HepG2 (cell line): Measurements from ENCODE around the gene GSTM1. TPM values are rescaled to one million over a fixed set of nuclear protein-coding genes. Genes with fewer than 3 reads are reported as not detected.

Source experiments
- AGO2 ChIP-seq: fragments of 200-400 bp; formaldehyde crosslinking; optimal IDR thresholded peaks from 2 replicates; pipeline ENCODE3; 2017; ENCODE audit warnings: mild to moderate bottlenecking, low read depth, low read length, moderate library complexity
- CENPT ChIP-seq: sonication (generic); formaldehyde crosslinking; IDR thresholded peaks from 2 replicates; pipeline ENCODE4 v1.8.0; 2022; ENCODE audit warnings: low read depth, mild to moderate bottlenecking, moderate library complexity, missing genetic modification reagents
- E2F2 ChIP-seq: sonication (generic); formaldehyde crosslinking; IDR thresholded peaks from 2 replicates; pipeline ENCODE4 v1.4.0; 2020; ENCODE audit warnings: missing genetic modification reagents, borderline replicate concordance
- FOXJ3 ChIP-seq: sonication (generic); formaldehyde crosslinking; IDR thresholded peaks from 2 replicates; pipeline ENCODE4 v1.4.0; 2020; ENCODE audit warnings: missing genetic modification reagents, mild to moderate bottlenecking, borderline replicate concordance
- FOXP1 ChIP-seq, 2 experiments: fragments of 450-650 bp in 1 of 2; IDR thresholded peaks; 2 replicates each; pipeline ENCODE4 v1.6.1; 2017 to 2018; ENCODE audit warnings: antibody characterized with exemption in 1 of 2
- HMG20B ChIP-seq: conservative IDR thresholded peaks from 2 replicates; pipeline ENCODE4 v1.6.1; 2016; ENCODE audit warnings: missing genetic modification reagents, missing compliant biosample characterization
- HNRNPK ChIP-seq: fragments of 200-400 bp; formaldehyde crosslinking; IDR thresholded peaks from 2 replicates; pipeline ENCODE4 v1.6.1; 2018; ENCODE audit warnings: low read length, low read depth, moderate library complexity, mild to moderate bottlenecking; ENCODE audit not compliant: poor library complexity, severe bottlenecking
- HNRNPLL ChIP-seq: fragments of 200-400 bp; formaldehyde crosslinking; IDR thresholded peaks from 2 replicates; pipeline ENCODE4 v1.6.1; 2017; ENCODE audit warnings: mild to moderate bottlenecking, low read depth, low read length; ENCODE audit not compliant: poor library complexity, severe bottlenecking
- HOXD1 ChIP-seq: sonication (generic); formaldehyde crosslinking; IDR thresholded peaks from 2 replicates; pipeline ENCODE4 v1.5.0; 2020; ENCODE audit warnings: missing genetic modification reagents
- IRF2 ChIP-seq: IDR thresholded peaks from 2 replicates; pipeline ENCODE4 v1.6.1; 2018; ENCODE audit warnings: missing genetic modification reagents, missing compliant biosample characterization
- MLX ChIP-seq: IDR thresholded peaks from 2 replicates; pipeline ENCODE4 v1.6.1; 2016
- MTF2 ChIP-seq: sonication (generic); formaldehyde crosslinking; IDR thresholded peaks from 2 replicates; pipeline ENCODE4 v1.5.0; 2020; ENCODE audit warnings: missing genetic modification reagents, borderline replicate concordance
- STAT5B ChIP-seq: sonication (generic); formaldehyde crosslinking; IDR thresholded peaks from 2 replicates; pipeline ENCODE4 v1.4.0; 2020; ENCODE audit warnings: missing genetic modification reagents
- THYN1 ChIP-seq: sonication (generic); formaldehyde crosslinking; IDR thresholded peaks from 2 replicates; pipeline ENCODE4 v1.8.1; 2023; ENCODE audit warnings: low read depth, mild to moderate bottlenecking, moderate library complexity, missing genetic modification reagents, borderline replicate concordance
- ZEB1 ChIP-seq: IDR thresholded peaks from 2 replicates; pipeline ENCODE4 v1.6.1; 2012; ENCODE audit warnings: mild to moderate bottlenecking, low read depth, inconsistent platforms; ENCODE audit not compliant: insufficient replicate concordance
- ZFP36L2 ChIP-seq: sonication (generic); formaldehyde crosslinking; IDR thresholded peaks from 2 replicates; pipeline ENCODE4 v1.4.0; 2020; ENCODE audit warnings: missing genetic modification reagents
- ZNF276 ChIP-seq: sonication (generic); formaldehyde crosslinking; IDR thresholded peaks from 2 replicates; pipeline ENCODE4 v1.4.0; 2020; ENCODE audit warnings: mild to moderate bottlenecking, low read depth, missing genetic modification reagents
- ZNF30 ChIP-seq: sonication (generic); formaldehyde crosslinking; IDR thresholded peaks from 2 replicates; pipeline ENCODE4 v1.5.0; 2020; ENCODE audit warnings: mild to moderate bottlenecking, missing genetic modification reagents
- polyA plus RNA-seq, 8 experiments: library from polyadenylated mRNA; depleted of rRNA in 3 of 8; stranded (reverse) in 7 of 8; unstranded in 1 of 8; fragments of >200 nt; fragmentation: Illumina TruSeq in 4 of 8; extraction: Trizol in 4 of 8; gene quantifications; 2 replicates each; pipeline versions ENCODE4 v1.2.1 to v1.2.3, GENCODE V29; 2011 to 2016; ENCODE audit warnings: low read depth in 4 of 8, missing spikeins in 1 of 8, mixed read lengths in 1 of 8; ENCODE audit not compliant: insufficient read depth in 1 of 8
- total RNA-seq, 5 experiments: library from RNA; depleted of rRNA; stranded (reverse); fragments of >200 nt; fragmentation: Illumina TruSeq; extraction: Trizol; gene quantifications; 2 replicates each; pipeline ENCODE4 v1.2.3, GENCODE V29; 2016; ENCODE audit warnings: low read depth in 1 of 5
- TF ChIP-seq, protein P1 (sequence below): IDR thresholded peaks from 2 replicates; pipeline ENCODE4 v1.6.1; 2016; ENCODE audit warnings: low read depth, control low read depth
- TF ChIP-seq, protein P2 (sequence below): IDR thresholded peaks from 2 replicates; pipeline ENCODE4 v1.6.1; 2016
- TF ChIP-seq, protein P3 (sequence below): sonication (generic); formaldehyde crosslinking; IDR thresholded peaks from 2 replicates; pipeline ENCODE4 v1.4.0; 2020; ENCODE audit warnings: mild to moderate bottlenecking, missing genetic modification reagents

Gene GSTM1
- total and polyA plus RNA-seq, 2 of the 13 experiments (the other 11 are each of a cell fraction or from before 2014, with no cell fraction given), result 0.42 TPM; not detected in 1

DNA sequence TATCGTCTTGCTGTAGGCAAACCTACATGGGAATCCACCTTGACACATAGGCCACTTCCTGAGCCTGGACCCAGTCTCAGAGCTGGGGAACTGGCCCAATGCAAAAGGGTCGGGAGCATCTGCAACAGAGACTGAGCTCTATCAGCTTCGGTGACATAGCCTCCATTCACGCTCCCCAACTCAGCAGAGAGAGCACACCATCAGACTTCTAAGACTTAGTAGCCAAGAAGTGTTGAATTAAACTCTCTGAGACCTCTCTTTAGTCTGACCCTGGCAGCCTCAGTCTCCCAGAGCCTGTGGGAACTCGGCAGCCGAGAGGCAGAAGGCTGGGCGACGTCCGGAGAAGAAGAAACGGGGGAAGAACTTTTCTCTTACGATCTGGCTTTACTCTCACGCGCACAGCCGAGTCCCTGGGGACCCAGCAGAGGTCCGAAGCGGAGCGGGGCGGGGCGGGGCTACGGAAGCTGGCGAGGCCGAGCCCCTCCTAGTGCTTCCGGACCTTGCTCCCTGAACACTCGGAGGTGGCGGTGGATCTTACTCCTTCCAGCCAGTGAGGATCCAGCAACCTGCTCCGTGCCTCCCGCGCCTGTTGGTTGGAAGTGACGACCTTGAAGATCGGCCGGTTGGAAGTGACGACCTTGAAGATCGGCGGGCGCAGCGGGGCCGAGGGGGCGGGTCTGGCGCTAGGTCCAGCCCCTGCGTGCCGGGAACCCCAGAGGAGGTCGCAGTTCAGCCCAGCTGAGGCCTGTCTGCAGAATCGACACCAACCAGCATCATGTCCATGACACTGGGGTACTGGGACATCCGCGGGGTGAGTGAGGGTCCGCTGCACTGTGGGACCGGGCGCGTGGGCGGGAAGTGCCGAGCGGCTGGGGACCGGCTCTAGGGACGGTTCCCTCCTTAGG is 31.8 kb upstream of the GSTM1 start, which contains the start of gene GSTM4 (continued):
- TF ChIP-seq STAT5B (CRISPR knock-in tag) (no peak), ZNF276 (CRISPR knock-in tag) (no peak), HOXD1 (CRISPR knock-in tag) (0 out of 2 replicates have a peak, but pooled peaks have one; percentile 21), MTF2 (no peak), ZFP36L2 (no peak), AGO2 (no peak), HNRNPLL (peak; percentile 57), ZNF30 (no peak), HNRNPK (no peak), FOXP1 (IDR thresholded peaks at IDR 0.05) (no peak), FOXP1 (CRISPR knock-in tag; IDR thresholded peaks at IDR 0.05) (no peak), FOXJ3 (CRISPR knock-in tag) (no peak), E2F2 (no peak), MLX (no peak), HMG20B (no peak), THYN1 (CRISPR knock-in tag) (no peak), ZEB1 (no peak), CENPT (0 out of 2 replicates have a peak, but pooled peaks have one; percentile 17), IRF2 (CRISPR knock-in tag) (peak; percentile 21)
- TF ChIP-seq, protein P1, sequence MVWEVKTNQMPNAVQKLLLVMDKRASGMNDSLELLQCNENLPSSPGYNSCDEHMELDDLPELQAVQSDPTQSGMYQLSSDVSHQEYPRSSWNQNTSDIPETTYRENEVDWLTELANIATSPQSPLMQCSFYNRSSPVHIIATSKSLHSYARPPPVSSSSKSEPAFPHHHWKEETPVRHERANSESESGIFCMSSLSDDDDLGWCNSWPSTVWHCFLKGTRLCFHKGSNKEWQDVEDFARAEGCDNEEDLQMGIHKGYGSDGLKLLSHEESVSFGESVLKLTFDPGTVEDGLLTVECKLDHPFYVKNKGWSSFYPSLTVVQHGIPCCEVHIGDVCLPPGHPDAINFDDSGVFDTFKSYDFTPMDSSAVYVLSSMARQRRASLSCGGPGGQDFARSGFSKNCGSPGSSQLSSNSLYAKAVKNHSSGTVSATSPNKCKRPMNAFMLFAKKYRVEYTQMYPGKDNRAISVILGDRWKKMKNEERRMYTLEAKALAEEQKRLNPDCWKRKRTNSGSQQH (CRISPR knock-in tag), result 0 out of 2 replicates have a peak, but pooled peaks have one; percentile 53
- TF ChIP-seq, protein P2, sequence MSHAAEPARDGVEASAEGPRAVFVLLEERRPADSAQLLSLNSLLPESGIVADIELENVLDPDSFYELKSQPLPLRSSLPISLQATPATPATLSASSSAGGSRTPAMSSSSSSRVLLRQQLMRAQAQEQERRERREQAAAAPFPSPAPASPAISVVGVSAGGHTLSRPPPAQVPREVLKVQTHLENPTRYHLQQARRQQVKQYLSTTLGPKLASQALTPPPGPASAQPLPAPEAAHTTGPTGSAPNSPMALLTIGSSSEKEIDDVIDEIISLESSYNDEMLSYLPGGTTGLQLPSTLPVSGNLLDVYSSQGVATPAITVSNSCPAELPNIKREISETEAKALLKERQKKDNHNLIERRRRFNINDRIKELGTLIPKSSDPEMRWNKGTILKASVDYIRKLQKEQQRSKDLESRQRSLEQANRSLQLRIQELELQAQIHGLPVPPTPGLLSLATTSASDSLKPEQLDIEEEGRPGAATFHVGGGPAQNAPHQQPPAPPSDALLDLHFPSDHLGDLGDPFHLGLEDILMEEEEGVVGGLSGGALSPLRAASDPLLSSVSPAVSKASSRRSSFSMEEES (CRISPR knock-in tag), result no peak
- TF ChIP-seq, protein P3, sequence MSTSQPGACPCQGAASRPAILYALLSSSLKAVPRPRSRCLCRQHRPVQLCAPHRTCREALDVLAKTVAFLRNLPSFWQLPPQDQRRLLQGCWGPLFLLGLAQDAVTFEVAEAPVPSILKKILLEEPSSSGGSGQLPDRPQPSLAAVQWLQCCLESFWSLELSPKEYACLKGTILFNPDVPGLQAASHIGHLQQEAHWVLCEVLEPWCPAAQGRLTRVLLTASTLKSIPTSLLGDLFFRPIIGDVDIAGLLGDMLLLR (CRISPR knock-in tag), result peak; percentile 71; the same call in 1 of the 2 replicates
